Skin of body (tissue), 2 donors: ENCODE measurements around the gene CTNS. TPM values are rescaled to one million over a fixed set of nuclear protein-coding genes. Genes with fewer than 3 reads are reported as not detected.

ENCODE experiments used
- DNase-seq: peaks from one replicate; lab custom pipeline; 2025; lab: John Stamatoyannopoulos, UW
- total RNA-seq: library from RNA; depleted of rRNA; stranded (reverse); fragments of >200 nt; gene quantifications from one replicate; pipeline ENCODE4 v1.2.3, GENCODE V29; 2014

CTNS gene
- total RNA-seq, 1 donor from 2014 or later, result 9.1 TPM

- no peak for DNase-seq
Measured at GRCh38 chr17:3710951-3711383, 74.4 kb downstream of the CTNS start.

Other genes starting within 250 kb of the CTNS start
- gene OR1E1, start 238.3 kb upstream of the CTNS start, total RNA-seq, result not detected
- gene OR3A3, start 225.4 kb upstream of the CTNS start, total RNA-seq, result not detected
- not detected for gene OR1E2, start 202.9 kb upstream of the CTNS start, total RNA-seq
- 0.39 TPM for gene SPATA22, start 164.9 kb upstream of the CTNS start, total RNA-seq
- gene ASPA, start 160.8 kb upstream of the CTNS start, total RNA-seq, result 5.5 TPM
- gene TRPV3, start 78.9 kb upstream of the CTNS start, total RNA-seq, result 13.5 TPM
- gene TRPV1, start 27.3 kb upstream of the CTNS start, total RNA-seq, result 4.9 TPM
- gene SHPK, start 510 bp upstream of the CTNS start, total RNA-seq, result 10.9 TPM
- 42.7 TPM for gene TAX1BP3, start 31.8 kb downstream of the CTNS start, total RNA-seq
- 6.6 TPM for gene EMC6, start 32.1 kb downstream of the CTNS start, total RNA-seq
- gene P2RX5, start 59.4 kb downstream of the CTNS start, total RNA-seq, result 1.5 TPM
- gene HASPIN, start 87.1 kb downstream of the CTNS start, total RNA-seq, result 2.0 TPM
- gene ITGAE, start 164.4 kb downstream of the CTNS start, total RNA-seq, result 17.4 TPM
- gene NCBP3, start 209.5 kb downstream of the CTNS start, total RNA-seq, result 30.3 TPM